Loucy (cell line): Measurements from ENCODE around the gene PAXX.
A peak's percentile ranks its signal among the peaks of the same experiment; 100 is the strongest.
"Not testable (repeated sequence)": the region's sequence is repeated elsewhere in the genome, so short reads cannot be mapped to it uniquely, and the experiment has no call there.

Experiments
- H2AFZ ChIP-seq: fragments of 200-600 bp; sonication (generic); 2 replicates; pipeline ENCODE4 v1.6.0; 2016; ENCODE audit warnings: antibody characterized with exemption, mild to moderate bottlenecking, low read length, moderate library complexity
- H3F3A ChIP-seq: fragments of 200-600 bp; 2 replicates; pipeline ENCODE4 v1.6.0; 2016; ENCODE audit warnings: antibody characterized with exemption, low read depth, mild to moderate bottlenecking
- H3K27me3 ChIP-seq: fragments of 200-600 bp; sonication (generic); 2 replicates; pipeline ENCODE4 v1.6.1; 2014; ENCODE audit warnings: low read length, mild to moderate bottlenecking; ENCODE audit not compliant: insufficient read depth, poor library complexity, severe bottlenecking
- H3K36me3 ChIP-seq: fragments of 200-600 bp; sonication (generic); 2 replicates; pipeline ENCODE4 v1.6.1; 2016; ENCODE audit warnings: low read length; ENCODE audit not compliant: insufficient read depth
- H3K4me1 ChIP-seq: fragments of 200-600 bp; sonication (generic); 2 replicates; pipeline ENCODE4 v1.5.1; 2014; ENCODE audit warnings: low read length, mild to moderate bottlenecking; ENCODE audit not compliant: insufficient read depth, poor library complexity, severe bottlenecking
- H3K4me2 ChIP-seq: fragments of 200-600 bp; sonication (generic); 2 replicates; pipeline ENCODE4 v1.6.0; 2014; ENCODE audit warnings: antibody characterized with exemption, low read length, low read depth, mild to moderate bottlenecking; ENCODE audit not compliant: poor library complexity, severe bottlenecking
- H3K4me3 ChIP-seq: fragments of 200-600 bp; sonication (generic); 2 replicates; pipeline ENCODE4 v1.5.1; 2014; ENCODE audit warnings: low read length, mild to moderate bottlenecking, mixed read lengths; ENCODE audit not compliant: poor library complexity, severe bottlenecking
- H3K79me2 ChIP-seq: fragments of 200-600 bp; sonication (generic); 2 replicates; pipeline ENCODE4 v1.6.1; 2014; ENCODE audit warnings: low read length; ENCODE audit not compliant: insufficient read depth
- H3K9ac ChIP-seq: fragments of 200-600 bp; sonication (generic); 2 replicates; pipeline ENCODE4 v1.6.0; 2014; ENCODE audit warnings: mild to moderate bottlenecking, low read depth, low read length, moderate library complexity; ENCODE audit not compliant: poor library complexity, severe bottlenecking
- H3K9me2 ChIP-seq: fragments of 200-600 bp; sonication (generic); replicated peaks from 2 replicates; pipeline ENCODE4 v1.6.1; 2016; ENCODE audit warnings: low read depth, low read length, mixed read lengths
- H3K9me3 ChIP-seq: fragments of 200-600 bp; sonication (generic); 2 replicates; pipeline ENCODE4 v1.6.1; 2014; ENCODE audit warnings: mild to moderate bottlenecking, antibody characterized with exemption, low read length, low read depth; ENCODE audit not compliant: insufficient read depth
- H4K20me1 ChIP-seq: fragments of 200-600 bp; sonication (generic); 2 replicates; pipeline ENCODE4 v1.6.0; 2014; ENCODE audit warnings: antibody characterized with exemption, low read length, mild to moderate bottlenecking; ENCODE audit not compliant: insufficient read depth, poor library complexity, severe bottlenecking
- CTCF ChIP-seq: fragments of 200-600 bp; sonication (generic); conservative IDR thresholded peaks from 2 replicates; pipeline ENCODE4 v1.5.1; 2014; ENCODE audit warnings: mild to moderate bottlenecking, antibody characterized with exemption, low read length
- EZH2phosphoT487 ChIP-seq: fragments of 200-600 bp; IDR thresholded peaks from 2 replicates; pipeline ENCODE4 v1.6.1; 2018; ENCODE audit warnings: antibody characterized with exemption, mild to moderate bottlenecking, moderate library complexity, borderline replicate concordance

Gene PAXX

GRCh38 chr9:137032858-137033257, 40.6 kb downstream of the PAXX start:
- H3K4me2 ChIP-seq = peak overlapping the region; percentile 90
- peaks cover 48% of the 10 kb centered on the region for H3K4me1 ChIP-seq
- H3K36me3 ChIP-seq = no peaks in the 10 kb centered on the region
- peaks cover 12% of the 10 kb centered on the region; the same call in 1 of the 2 replicates for H3F3A ChIP-seq
- no peaks in the 10 kb centered on the region for H3K9me3 ChIP-seq
- no peak for TF ChIP-seq CTCF
- no peak for TF ChIP-seq EZH2phosphoT487
- no peaks in the 10 kb centered on the region for H3K9me2 ChIP-seq
- peak overlapping the region; percentile 81 for H3K4me3 ChIP-seq
- no peaks in the 10 kb centered on the region for H3K27me3 ChIP-seq
- H3K79me2 ChIP-seq = no peaks in the 10 kb centered on the region
- no peaks in the 10 kb centered on the region for H4K20me1 ChIP-seq
- H3K9ac ChIP-seq = peak overlapping the region; percentile 92
- H2AFZ ChIP-seq = no peak overlapping the region

GRCh38 chr9:137033481-137033880, 41.3 kb downstream of the PAXX start:
- not testable (repeated sequence) for H3K9me3 ChIP-seq, H3K27me3 ChIP-seq, H3K9me2 ChIP-seq, H2AFZ ChIP-seq, H3K36me3 ChIP-seq, H4K20me1 ChIP-seq, H3K79me2 ChIP-seq
- Histone ChIP-seq H3K9ac (peak overlapping the region; percentile 92), H3K4me3 (peak overlapping the region; percentile 81), H3F3A (peaks cover 12% of the 10 kb centered on the region; the same call in 1 of the 2 replicates), H3K4me1 (peaks cover 48% of the 10 kb centered on the region), H3K4me2 (peak overlapping the region; percentile 90)

- Histone ChIP-seq H3K4me1 (peaks cover 44% of the 10 kb centered on the region), H3K36me3 (no peaks in the 10 kb centered on the region), H3K27me3 (no peaks in the 10 kb centered on the region), H3F3A (peaks cover 12% of the 10 kb centered on the region; the same call in 1 of the 2 replicates), H3K9me3 (no peaks in the 10 kb centered on the region), H3K9ac (peak overlapping the region; percentile 92), H3K79me2 (no peaks in the 10 kb centered on the region), H3K4me3 (peak overlapping the region; percentile 81), H3K9me2 (no peaks in the 10 kb centered on the region), H3K4me2 (peak overlapping the region; percentile 95), H2AFZ (0 out of 2 replicates have a peak overlapping the region, but pooled peaks have one; percentile 27), H4K20me1 (no peaks in the 10 kb centered on the region)
- TF ChIP-seq CTCF = no peak
- TF ChIP-seq EZH2phosphoT487 = no peak
Observed at GRCh38 chr9:137034039-137034708, 42.0 kb downstream of the PAXX start.
